H1 (cell line): Measurements from ENCODE around the gene PRMT5. TPM values are rescaled to one million over a fixed set of nuclear protein-coding genes. Genes with fewer than 3 reads are reported as not detected.

Source experiments
- BACH1 ChIP-seq: IDR thresholded peaks from 2 replicates; pipeline ENCODE4 v1.6.1; 2012; ENCODE audit warnings: low read length, improper control_type of control experiment
- CBX5 ChIP-seq: fragments of 300-800, 300-1000 bp; sonication (generic); IDR thresholded peaks from 2 replicates; pipeline ENCODE4 v1.7.1; 2016; ENCODE audit warnings: antibody characterized with exemption, low read length, low read depth
- CBX8 ChIP-seq: fragments of 300-800, 300-1000 bp; sonication (generic); IDR thresholded peaks from 2 replicates; pipeline ENCODE4 v1.7.1; 2016; ENCODE audit warnings: low read depth, low read length, borderline replicate concordance
- CTBP2 ChIP-seq: IDR thresholded peaks from 2 replicates; pipeline ENCODE4 v1.7.0; 2011; ENCODE audit warnings: borderline replicate concordance, mild to moderate bottlenecking, moderate library complexity, mixed read lengths, low read length; ENCODE audit not compliant: insufficient read depth, insufficient read length
- E2F6 ChIP-seq: IDR thresholded peaks from 2 replicates; pipeline ENCODE4 v1.6.1; 2012; ENCODE audit warnings: inconsistent platforms
- FOSL1 ChIP-seq: IDR thresholded peaks from 2 replicates; pipeline ENCODE4 v1.6.1; 2011; ENCODE audit warnings: mild to moderate bottlenecking, low read depth, low read length, moderate library complexity; ENCODE audit not compliant: insufficient read depth
- GABPA ChIP-seq: IDR thresholded peaks from 2 replicates; pipeline ENCODE4 v1.6.1; 2011; ENCODE audit warnings: mild to moderate bottlenecking, low read length, moderate library complexity, borderline replicate concordance; ENCODE audit not compliant: insufficient read depth
- HDAC2 ChIP-seq, 2 experiments: fragments of 300-600 bp in 1 of 2; sonication (generic) in 1 of 2; IDR thresholded peaks; 2 replicates each; pipeline ENCODE4 v1.6.1; 2011 to 2012; ENCODE audit warnings: low read depth in 2 of 2, low read length in 2 of 2, mild to moderate bottlenecking in 2 of 2, moderate library complexity in 2 of 2, borderline replicate concordance in 1 of 2, inconsistent platforms in 1 of 2
- HDAC6 ChIP-seq: IDR thresholded peaks from one replicate; pipeline ENCODE4 v1.7.1; 2012; ENCODE audit warnings: low read depth, mild to moderate bottlenecking, inconsistent platforms, low read length, moderate library complexity
- JUND ChIP-seq: IDR thresholded peaks from 2 replicates; pipeline ENCODE4 v1.6.1; 2011; ENCODE audit warnings: mild to moderate bottlenecking, improper control_type of control experiment, low read length
- KDM4A ChIP-seq: IDR thresholded peaks from one replicate; pipeline ENCODE4 v1.7.1; 2012; ENCODE audit warnings: low read depth, mild to moderate bottlenecking, moderate library complexity, low read length, inconsistent platforms; ENCODE audit not compliant: severe bottlenecking
- KDM5A ChIP-seq: fragments of 200-600 bp; IDR thresholded peaks from 2 replicates; pipeline ENCODE4 v1.7.1; 2012; ENCODE audit warnings: mild to moderate bottlenecking, low read length, inconsistent platforms, mixed read lengths
- MAFK ChIP-seq: IDR thresholded peaks from 2 replicates; pipeline ENCODE4 v1.6.1; 2012; ENCODE audit warnings: low read depth, mild to moderate bottlenecking, improper control_type of control experiment, low read length
- RAD21 ChIP-seq, 2 experiments: IDR thresholded peaks in 1 of 2; conservative IDR thresholded peaks in 1 of 2; 2 replicates each; pipeline ENCODE4 v1.6.1; 2011; ENCODE audit warnings: low read depth in 2 of 2, low read length in 2 of 2, improper control_type of control experiment in 1 of 2, inconsistent platforms in 1 of 2, mild to moderate bottlenecking in 1 of 2, moderate library complexity in 1 of 2
- SAP30 ChIP-seq: fragments of 300-600 bp; sonication (generic); IDR thresholded peaks from 2 replicates; pipeline ENCODE4 v1.7.1; 2012; ENCODE audit warnings: low read length, moderate library complexity, mild to moderate bottlenecking, inconsistent platforms; ENCODE audit not compliant: insufficient read depth, insufficient replicate concordance
- SIN3A ChIP-seq, 2 experiments: IDR thresholded peaks in 1 of 2; conservative IDR thresholded peaks in 1 of 2; 2 replicates each; pipeline ENCODE4 v1.6.1; 2011 to 2012; ENCODE audit warnings: low read length in 2 of 2, improper control_type of control experiment in 1 of 2, low read depth in 1 of 2, mild to moderate bottlenecking in 1 of 2
- SP2 ChIP-seq: IDR thresholded peaks from 2 replicates; pipeline ENCODE4 v1.6.1; 2012; ENCODE audit warnings: mild to moderate bottlenecking, low read length, inconsistent platforms
- SRF ChIP-seq: IDR thresholded peaks from 2 replicates; pipeline ENCODE4 v1.6.1; 2011; ENCODE audit warnings: mild to moderate bottlenecking, low read depth, low read length, moderate library complexity
- SUZ12 ChIP-seq: fragments of 200-600 bp; sonication (generic); IDR thresholded peaks from 2 replicates; pipeline ENCODE4 v1.6.1; 2012; ENCODE audit warnings: mild to moderate bottlenecking, inconsistent platforms, low read length, moderate library complexity, mixed read lengths
- TAF1 ChIP-seq: IDR thresholded peaks from 2 replicates; pipeline ENCODE4 v1.6.1; 2011; ENCODE audit warnings: mild to moderate bottlenecking, low read depth, low read length
- ZNF274 ChIP-seq: IDR thresholded peaks from 2 replicates; pipeline ENCODE4 v1.7.0; 2012; ENCODE audit warnings: low read length, borderline replicate concordance; ENCODE audit errors: extremely low read depth
- polyA plus RNA-seq, 7 experiments: library from polyadenylated mRNA; depleted of rRNA in 3 of 7; stranded (reverse) in 5 of 7; unstranded in 2 of 7; fragments of >200 nt in 5 of 7; fragments of 200-250 nt in 2 of 7; gene quantifications; 1 replicate in 5 of 7; 2 replicates in 1 of 7; 4 replicates in 1 of 7; pipeline versions ENCODE4 v1.2.1 to v1.2.3, GENCODE V29; 2011 to 2013; ENCODE audit warnings: missing spikeins in 2 of 7, mixed read lengths in 2 of 7
- total RNA-seq: library from RNA; stranded (reverse); fragmentation: NEBNext Ultra II Directional; extraction: Animal tissue kit (Norgen Biotek cat#: 25700); gene quantifications from 2 replicates; pipeline ENCODE4 v1.2.1, GENCODE V29; 2021

Gene PRMT5
- total and polyA plus RNA-seq, 2 of the 8 experiments (the other 6 are each of a cell fraction or from before 2014, with no cell fraction given), result 171 to 402 TPM

- TF ChIP-seq KDM4A, result peak; percentile 61
- TF ChIP-seq HDAC6, result no peak
- TF ChIP-seq MAFK, result peak; percentile 81; the same call in 1 of the 2 replicates
- peak; percentile 38; the same call in 1 of the 2 replicates for TF ChIP-seq SP2
- TF ChIP-seq HDAC2 (IDR thresholded peaks at IDR 0.05; ENCODE audit: borderline replicate concordance in 1 of 2, low read depth in 2 of 2, low read length in 2 of 2), result no peak
- TF ChIP-seq JUND, result peak; percentile 10; the same call in 1 of the 2 replicates
- no peak for TF ChIP-seq BACH1
- TF ChIP-seq E2F6, result peak; percentile 34; the same call in 1 of the 2 replicates
- TF ChIP-seq GABPA, result no peak
- no peak for TF ChIP-seq CBX5
- TF ChIP-seq SIN3A (conservative IDR thresholded peaks at IDR 0.05 in 1 of 2, IDR thresholded peaks at IDR 0.05 in 1 of 2; ENCODE audit: low read depth in 1 of 2, low read length in 2 of 2), result no peak; a peak in 1 of 4 replicates
- TF ChIP-seq TAF1, result peak; percentile 96
- TF ChIP-seq CBX8, result no peak
- no peak for TF ChIP-seq FOSL1
- no peak for TF ChIP-seq SAP30
- TF ChIP-seq KDM5A, result peak; percentile 77
- TF ChIP-seq RAD21 (IDR thresholded peaks at IDR 0.05 in 1 of 2, conservative IDR thresholded peaks at IDR 0.05 in 1 of 2; ENCODE audit: low read depth in 2 of 2, low read length in 2 of 2), result no peak
- TF ChIP-seq ZNF274, result no peak
- TF ChIP-seq SUZ12, result no peak
- TF ChIP-seq SRF, result no peak
- TF ChIP-seq CTBP2, result no peak
Measured at GRCh38 chr14:22929104-22929960, at the start of gene PRMT5 (continued).
